ENCODE measurements around the gene TCAP. TPM values are rescaled to one million over a fixed set of nuclear protein-coding genes. Genes with fewer than 3 reads are reported as not detected.
A peak's percentile ranks its signal among the peaks of the same experiment; 100 is the strongest.

Gene TCAP
- total RNA-seq, 1 donor from 2014 or later, result 2.7 TPM

DNA sequence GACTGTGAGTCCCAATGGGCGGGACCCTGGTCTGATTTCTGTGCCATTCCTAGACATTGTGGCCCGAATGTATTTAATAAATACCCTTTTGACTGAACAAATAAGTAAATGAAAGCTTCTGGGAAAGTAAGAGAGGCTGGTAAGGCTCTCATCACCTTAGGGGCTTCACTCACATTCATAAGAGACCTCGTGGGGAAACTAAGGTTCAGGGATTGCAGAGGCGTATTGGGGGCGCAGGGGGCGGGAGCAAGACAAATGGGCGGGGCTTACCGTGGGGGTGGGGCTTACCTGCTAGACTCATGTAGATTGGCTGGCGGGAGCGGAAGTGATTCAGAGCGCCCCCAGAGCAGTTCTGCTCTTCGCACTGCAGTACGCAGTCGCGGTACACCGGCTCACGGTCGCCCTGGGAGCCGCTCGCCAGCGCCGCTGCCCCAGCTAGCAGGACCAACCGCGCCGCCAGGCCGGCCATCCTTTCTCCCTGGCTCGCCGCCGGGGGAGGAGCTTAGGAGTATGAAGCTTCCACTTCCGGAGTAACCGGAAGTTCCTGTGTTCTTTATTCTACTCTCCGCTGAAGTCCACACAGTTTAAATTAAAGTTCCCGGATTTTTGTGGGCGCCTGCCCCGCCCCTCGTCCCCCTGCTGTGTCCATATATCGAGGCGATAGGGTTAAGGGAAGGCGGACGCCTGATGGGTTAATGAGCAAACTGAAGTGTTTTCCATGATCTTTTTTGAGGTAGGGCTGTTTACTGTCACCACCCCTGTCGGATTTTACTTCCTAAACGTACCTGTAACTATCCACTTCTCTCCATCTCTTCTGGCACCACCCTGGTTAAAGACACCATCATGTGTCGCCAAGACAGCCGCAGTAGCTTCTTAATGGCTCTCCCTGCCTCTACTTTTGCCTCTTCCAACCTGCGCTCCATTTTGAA lies 22.7 kb downstream of the TCAP start, which contains the start of gene PGAP3:
PGAP3 (minus strand) TSS at position 512 of the 929 bp plus-strand sequence; CDS start at position 469, 43 bp downstream.
- TF ChIP-seq, protein P1, sequence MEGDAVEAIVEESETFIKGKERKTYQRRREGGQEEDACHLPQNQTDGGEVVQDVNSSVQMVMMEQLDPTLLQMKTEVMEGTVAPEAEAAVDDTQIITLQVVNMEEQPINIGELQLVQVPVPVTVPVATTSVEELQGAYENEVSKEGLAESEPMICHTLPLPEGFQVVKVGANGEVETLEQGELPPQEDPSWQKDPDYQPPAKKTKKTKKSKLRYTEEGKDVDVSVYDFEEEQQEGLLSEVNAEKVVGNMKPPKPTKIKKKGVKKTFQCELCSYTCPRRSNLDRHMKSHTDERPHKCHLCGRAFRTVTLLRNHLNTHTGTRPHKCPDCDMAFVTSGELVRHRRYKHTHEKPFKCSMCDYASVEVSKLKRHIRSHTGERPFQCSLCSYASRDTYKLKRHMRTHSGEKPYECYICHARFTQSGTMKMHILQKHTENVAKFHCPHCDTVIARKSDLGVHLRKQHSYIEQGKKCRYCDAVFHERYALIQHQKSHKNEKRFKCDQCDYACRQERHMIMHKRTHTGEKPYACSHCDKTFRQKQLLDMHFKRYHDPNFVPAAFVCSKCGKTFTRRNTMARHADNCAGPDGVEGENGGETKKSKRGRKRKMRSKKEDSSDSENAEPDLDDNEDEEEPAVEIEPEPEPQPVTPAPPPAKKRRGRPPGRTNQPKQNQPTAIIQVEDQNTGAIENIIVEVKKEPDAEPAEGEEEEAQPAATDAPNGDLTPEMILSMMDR (IDR thresholded peaks at IDR 0.05; ENCODE audit: unreplicated experiment), result no peak
- Mint-ChIP-seq H3K27me3 (no peaks in the 10 kb centered on the region), H3K4me1 (ENCODE audit: low read depth) (peaks cover 11% of the 10 kb centered on the region), H3K9me3 (ENCODE audit: low read depth) (no peaks in the 10 kb centered on the region), H3K4me3 (ENCODE audit: low read depth) (peak within 1 kb of the TSS; percentile 97), H3K27ac (peak within 1 kb of the TSS; percentile 97), H3K36me3 (ENCODE audit: insufficient read depth) (peaks cover 13% of the 10 kb centered on the region)
- peak; percentile 71 for DNase-seq (ENCODE audit: low spot score, unreplicated experiment)

DNA sequence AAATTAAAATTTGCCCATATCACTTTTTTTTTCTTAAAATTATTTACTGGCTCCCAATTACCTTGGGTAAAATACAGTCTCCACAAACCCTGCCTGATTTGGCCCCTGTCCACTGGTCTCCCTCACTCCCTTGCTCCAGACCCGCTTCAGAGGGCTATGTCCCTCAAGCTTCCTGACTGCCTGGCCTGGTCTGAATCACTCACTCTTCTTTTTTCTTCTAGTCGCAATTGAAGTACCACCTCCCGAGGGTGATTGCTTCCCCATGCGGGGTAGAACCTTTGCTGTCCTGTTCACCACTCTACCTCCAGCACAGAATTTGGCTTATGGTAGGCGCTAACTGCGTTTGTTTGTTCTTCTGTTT lies 23.3 kb downstream of the TCAP start:
- Mint-ChIP-seq H3K4me1 (ENCODE audit: low read depth) (peaks cover 11% of the 10 kb centered on the region), H3K27me3 (no peaks in the 10 kb centered on the region), H3K36me3 (ENCODE audit: insufficient read depth) (peaks cover 7% of the 10 kb centered on the region), H3K27ac (peak overlapping the region; percentile 97), H3K4me3 (ENCODE audit: low read depth) (peak overlapping the region; percentile 97), H3K9me3 (ENCODE audit: low read depth) (no peaks in the 10 kb centered on the region)
- TF ChIP-seq, protein P1 (IDR thresholded peaks at IDR 0.05; ENCODE audit: unreplicated experiment), result no peak
- no peak for DNase-seq (ENCODE audit: low spot score, unreplicated experiment)

DNA sequence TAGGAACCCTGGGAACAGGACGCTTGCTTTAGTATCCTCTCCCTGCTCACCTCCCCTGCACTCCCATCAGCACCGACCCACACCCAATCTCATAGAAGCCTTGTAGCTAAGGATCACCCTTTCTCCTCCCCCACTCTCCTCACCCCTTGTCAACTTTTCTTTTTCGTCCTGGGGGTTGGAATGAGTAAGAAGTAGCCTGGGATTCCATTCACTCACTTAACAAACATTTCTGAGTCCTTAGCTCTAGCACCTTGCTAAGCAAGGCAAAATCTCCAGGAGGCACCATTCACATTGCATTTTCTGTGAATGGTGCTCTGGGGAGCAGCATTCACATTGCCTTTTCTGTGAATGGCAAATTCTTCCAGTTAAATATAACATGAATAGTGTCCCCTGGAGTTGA lies 23.8 kb downstream of the TCAP start:
- Mint-ChIP-seq H3K4me3 (ENCODE audit: low read depth) (peak overlapping the region; percentile 97), H3K27ac (peak overlapping the region; percentile 97)
- TF ChIP-seq, protein P1 (IDR thresholded peaks at IDR 0.05; ENCODE audit: unreplicated experiment), result no peak

DNA sequence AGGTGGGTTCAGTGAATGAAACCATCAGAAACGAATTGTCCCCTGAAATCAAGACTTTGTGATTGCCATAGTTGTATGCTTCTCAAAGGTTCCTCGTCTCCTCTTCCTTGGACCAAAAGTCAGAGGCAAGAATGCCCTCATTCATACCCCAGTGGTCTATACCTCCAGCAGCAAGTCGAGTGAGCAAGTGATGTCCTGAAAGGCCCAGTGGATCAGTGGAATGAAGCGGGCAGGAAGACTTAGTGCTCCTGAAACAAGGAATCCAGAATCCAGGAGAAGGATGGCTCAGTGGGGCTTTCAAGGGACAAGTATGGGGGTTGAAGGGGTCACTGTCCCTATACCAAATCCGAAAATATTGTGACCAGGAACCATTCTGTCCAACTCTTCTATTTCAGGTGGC lies 29.4 kb downstream of the TCAP start:
- TF ChIP-seq, protein P1 (IDR thresholded peaks at IDR 0.05; ENCODE audit: unreplicated experiment), result no peak
- no peak overlapping the region for H3K4me3 Mint-ChIP-seq (ENCODE audit: low read depth)
- DNase-seq (ENCODE audit: low spot score, unreplicated experiment), result no peak
- H3K36me3 Mint-ChIP-seq (ENCODE audit: insufficient read depth), result no peaks in the 10 kb centered on the region
- H3K9me3 Mint-ChIP-seq (ENCODE audit: low read depth), result no peaks in the 10 kb centered on the region
- peak overlapping the region; percentile 62 for H3K27ac Mint-ChIP-seq
- H3K4me1 Mint-ChIP-seq (ENCODE audit: low read depth), result peaks cover 22% of the 10 kb centered on the region
- H3K27me3 Mint-ChIP-seq, result no peaks in the 10 kb centered on the region

More for the DNA sequence above, 23.8 kb downstream of the TCAP start:
- H3K9me3 Mint-ChIP-seq (ENCODE audit: low read depth), result no peaks in the 10 kb centered on the region
- H3K4me1 Mint-ChIP-seq (ENCODE audit: low read depth), result peaks cover 11% of the 10 kb centered on the region
- no peaks in the 10 kb centered on the region for H3K27me3 Mint-ChIP-seq
- DNase-seq (ENCODE audit: low spot score, unreplicated experiment), result no peak
- peaks cover 7% of the 10 kb centered on the region for H3K36me3 Mint-ChIP-seq (ENCODE audit: insufficient read depth)

DNA sequence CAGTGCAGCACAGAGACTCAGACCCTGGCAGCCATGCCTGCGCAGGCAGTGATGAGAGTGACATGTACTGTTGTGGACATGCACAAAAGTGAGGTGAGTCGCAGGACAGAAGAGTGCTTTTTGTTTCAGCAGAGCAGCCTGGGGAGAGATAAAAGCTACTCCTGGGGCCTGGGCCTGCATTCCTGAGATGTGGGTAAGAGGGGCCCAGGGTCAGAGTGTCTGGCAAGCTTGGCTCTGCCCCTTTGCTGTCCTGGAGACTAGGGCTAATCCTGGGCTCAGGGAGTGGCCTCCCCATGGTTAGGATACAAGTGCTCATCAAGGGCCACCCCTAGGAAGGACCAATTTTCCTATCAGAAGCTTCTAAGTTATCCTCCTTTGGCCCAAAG lies 29.9 kb downstream of the TCAP start:
- Mint-ChIP-seq H3K36me3 (ENCODE audit: insufficient read depth) (no peaks in the 10 kb centered on the region), H3K4me3 (ENCODE audit: low read depth) (no peak overlapping the region), H3K4me1 (ENCODE audit: low read depth) (peaks cover 24% of the 10 kb centered on the region), H3K9me3 (ENCODE audit: low read depth) (no peaks in the 10 kb centered on the region), H3K27me3 (no peaks in the 10 kb centered on the region), H3K27ac (peak overlapping the region; percentile 91)
- TF ChIP-seq, protein P1 (IDR thresholded peaks at IDR 0.05; ENCODE audit: unreplicated experiment), result no peak
- no peak for DNase-seq (ENCODE audit: low spot score, unreplicated experiment)
